Adrenal gland (tissue), 5 donors: Measurements from ENCODE around the gene RFXAP.

ENCODE experiments used
- POLR2A ChIP-seq, 2 donors: fragments of 450-650 bp; IDR thresholded peaks; one replicate each; pipeline ENCODE4 v1.6.1; 2017; ENCODE audit warnings: antibody characterized with exemption in 2 of 2, mild to moderate bottlenecking in 2 of 2, moderate library complexity in 1 of 2
- TF ChIP-seq, protein P1 (sequence below), 6 experiments: fragments of 450-650 bp in 4 of 6; fragments of 200-600 bp in 2 of 6; sonication (generic) in 1 of 6; IDR thresholded peaks; 1 replicate in 5 of 6; 2 replicates in 1 of 6; pipeline versions ENCODE4 v1.5.1 to v1.8.0; 2016 to 2021; ENCODE audit warnings: antibody characterized with exemption in 6 of 6, mild to moderate bottlenecking in 2 of 6, moderate library complexity in 1 of 6
- donor health status: DM: no; HTN: no; CAD: no.

DNA sequence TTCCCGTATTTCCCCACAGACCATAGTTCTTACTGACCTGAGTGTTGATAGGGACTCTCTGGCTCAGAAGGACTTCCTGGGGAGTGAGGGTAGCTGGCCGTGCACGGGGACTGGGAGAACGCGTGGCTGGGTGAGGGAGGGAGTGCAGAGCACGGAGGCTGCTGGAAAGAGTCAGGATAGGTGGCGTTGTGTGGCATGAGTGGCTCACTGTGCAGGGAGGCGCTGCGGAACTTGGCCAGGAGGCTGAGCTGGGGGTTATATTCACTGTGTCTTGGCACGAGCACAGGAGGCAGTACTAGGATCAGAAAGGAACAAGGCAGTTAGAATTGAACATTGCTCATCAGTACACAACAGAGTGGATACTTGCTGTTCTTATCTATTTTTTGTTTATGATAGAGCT, 53.6 kb downstream of the RFXAP start:
- TF ChIP-seq, protein P1, sequence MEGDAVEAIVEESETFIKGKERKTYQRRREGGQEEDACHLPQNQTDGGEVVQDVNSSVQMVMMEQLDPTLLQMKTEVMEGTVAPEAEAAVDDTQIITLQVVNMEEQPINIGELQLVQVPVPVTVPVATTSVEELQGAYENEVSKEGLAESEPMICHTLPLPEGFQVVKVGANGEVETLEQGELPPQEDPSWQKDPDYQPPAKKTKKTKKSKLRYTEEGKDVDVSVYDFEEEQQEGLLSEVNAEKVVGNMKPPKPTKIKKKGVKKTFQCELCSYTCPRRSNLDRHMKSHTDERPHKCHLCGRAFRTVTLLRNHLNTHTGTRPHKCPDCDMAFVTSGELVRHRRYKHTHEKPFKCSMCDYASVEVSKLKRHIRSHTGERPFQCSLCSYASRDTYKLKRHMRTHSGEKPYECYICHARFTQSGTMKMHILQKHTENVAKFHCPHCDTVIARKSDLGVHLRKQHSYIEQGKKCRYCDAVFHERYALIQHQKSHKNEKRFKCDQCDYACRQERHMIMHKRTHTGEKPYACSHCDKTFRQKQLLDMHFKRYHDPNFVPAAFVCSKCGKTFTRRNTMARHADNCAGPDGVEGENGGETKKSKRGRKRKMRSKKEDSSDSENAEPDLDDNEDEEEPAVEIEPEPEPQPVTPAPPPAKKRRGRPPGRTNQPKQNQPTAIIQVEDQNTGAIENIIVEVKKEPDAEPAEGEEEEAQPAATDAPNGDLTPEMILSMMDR (IDR thresholded peaks at IDR 0.05) = no peak
- TF ChIP-seq POLR2A (IDR thresholded peaks at IDR 0.05) = no peak
